AG08395 (cell line): Measurements from ENCODE around the gene DAAM1.
A peak's percentile ranks its signal among the peaks of the same experiment; 100 is the strongest.

ENCODE experiments used
- DNase-seq: peaks from one replicate; pipeline ENCODE4 v3.0.0; 2012; ENCODE audit warnings: mixed read lengths, low spot score

DAAM1 gene

DNA sequence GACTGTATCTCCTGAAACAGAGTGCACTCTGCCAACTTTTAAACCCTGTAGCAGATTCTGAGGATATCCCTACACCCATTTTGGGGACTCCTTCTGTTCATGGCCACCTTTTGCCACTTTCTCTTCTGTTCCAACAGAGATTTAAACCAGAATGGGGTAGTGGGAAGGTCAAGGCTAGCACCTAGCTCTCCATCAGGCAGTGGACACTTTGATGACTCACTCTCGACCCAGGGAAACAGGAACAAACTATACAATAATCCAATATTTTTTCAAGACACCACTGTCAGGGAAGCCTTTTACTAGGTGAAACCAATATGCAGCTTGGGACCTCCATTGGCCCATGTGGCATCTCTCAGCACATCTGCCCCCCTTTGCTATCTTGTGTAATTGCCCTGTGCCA lies 103.6 kb downstream of the DAAM1 start:
- DNase-seq, result no peak

DNA sequence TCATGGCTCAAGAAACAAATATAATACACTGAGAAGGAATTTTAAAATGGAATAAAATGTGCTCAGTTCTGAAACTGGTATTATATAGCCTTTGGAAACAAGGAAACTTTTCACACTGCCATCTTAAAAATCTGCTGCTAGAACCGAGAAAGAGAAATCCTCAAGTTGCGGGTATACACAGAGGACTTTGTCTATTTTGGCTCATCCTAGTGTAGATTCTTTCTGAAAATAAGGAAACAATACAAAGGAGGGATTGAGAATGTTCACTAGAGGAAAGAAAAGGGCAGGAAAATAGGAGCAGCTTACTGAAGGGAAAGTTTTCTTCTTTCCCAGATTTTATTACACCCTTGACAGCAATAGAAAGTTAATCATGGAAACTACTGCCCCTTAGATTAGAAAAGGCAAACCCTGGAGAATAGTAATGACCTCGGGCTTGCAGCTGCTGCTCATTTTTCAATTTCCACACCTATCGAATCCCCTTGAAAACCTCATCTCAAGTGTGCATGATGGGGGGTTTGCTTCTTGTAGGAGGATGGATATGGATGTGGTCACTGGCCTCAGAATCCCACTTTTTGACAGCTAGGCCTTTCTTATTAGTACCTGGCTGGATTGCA lies 104.6 kb downstream of the DAAM1 start:
- no peak for DNase-seq

DNA sequence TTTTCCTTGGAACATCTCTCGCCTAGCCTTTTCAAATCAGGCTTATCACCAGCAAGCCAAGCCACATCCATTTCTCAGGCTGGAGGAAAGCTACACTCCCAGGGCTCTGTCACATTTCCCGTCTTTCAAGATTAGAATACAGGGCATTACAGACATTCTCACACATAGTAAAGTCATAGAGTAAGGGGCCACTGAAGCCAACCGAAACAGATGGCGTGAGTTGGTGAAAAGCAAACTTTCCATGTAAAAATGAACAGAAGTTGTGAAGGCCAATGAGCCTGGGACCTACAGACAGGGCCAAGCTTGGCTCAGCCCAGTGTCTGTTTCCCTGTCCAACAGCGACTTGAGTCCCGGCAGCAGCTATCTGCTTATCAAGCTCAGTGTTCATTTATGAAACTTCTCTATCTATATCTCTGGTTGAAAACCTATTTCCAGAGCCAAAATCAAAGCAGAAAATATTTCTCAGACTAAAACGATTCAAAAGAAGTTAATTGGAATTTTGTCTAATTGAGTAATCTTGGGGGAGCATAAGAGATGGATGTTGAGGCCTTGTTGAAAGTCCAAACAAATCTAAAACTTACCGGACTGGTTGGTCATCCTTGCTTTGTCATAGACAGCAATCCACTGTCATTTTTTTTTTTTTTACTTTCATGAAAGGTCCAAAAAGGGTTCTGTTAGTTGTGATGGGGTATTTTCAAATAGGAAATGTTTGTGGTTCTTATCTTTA lies 105.6 kb downstream of the DAAM1 start:
- DNase-seq, result peak; percentile 31

DNA sequence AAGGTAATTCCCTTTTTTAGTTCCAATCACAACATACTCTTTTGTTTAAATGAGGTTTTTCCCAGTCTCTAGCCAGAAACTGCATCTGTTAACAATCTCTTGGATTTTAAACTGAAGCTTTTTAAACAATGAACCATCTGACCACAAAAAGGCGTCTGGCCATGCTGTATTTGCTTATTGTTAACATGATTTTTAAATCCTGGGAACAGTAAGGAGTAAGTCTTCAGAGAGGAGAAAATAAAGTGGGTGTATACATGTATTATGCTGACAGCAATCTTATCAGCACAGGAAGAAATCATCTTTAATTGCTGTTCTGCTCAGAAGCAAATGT lies 106.2 kb downstream of the DAAM1 start:
- DNase-seq, result peak; percentile 68

DNA sequence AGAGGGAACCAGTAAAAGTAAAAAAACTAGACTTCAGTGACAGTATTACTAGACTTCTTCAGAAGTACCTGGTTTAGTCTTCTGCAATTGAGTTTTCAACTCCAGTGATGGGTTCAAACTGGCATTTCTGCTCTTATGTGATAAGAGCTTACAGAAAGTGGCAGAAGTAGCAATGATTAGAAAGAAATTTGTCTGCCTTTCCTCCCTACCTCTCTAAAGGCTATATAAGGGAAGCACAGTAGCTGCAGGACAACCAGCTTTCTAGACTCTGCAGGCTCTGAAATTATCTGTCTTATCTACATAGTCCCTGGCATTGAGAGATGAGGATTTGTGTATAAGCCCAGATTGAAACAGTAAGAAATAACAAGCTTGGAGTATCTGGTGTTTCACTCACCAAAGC lies 107.5 kb downstream of the DAAM1 start:
- DNase-seq, result no peak

DNA sequence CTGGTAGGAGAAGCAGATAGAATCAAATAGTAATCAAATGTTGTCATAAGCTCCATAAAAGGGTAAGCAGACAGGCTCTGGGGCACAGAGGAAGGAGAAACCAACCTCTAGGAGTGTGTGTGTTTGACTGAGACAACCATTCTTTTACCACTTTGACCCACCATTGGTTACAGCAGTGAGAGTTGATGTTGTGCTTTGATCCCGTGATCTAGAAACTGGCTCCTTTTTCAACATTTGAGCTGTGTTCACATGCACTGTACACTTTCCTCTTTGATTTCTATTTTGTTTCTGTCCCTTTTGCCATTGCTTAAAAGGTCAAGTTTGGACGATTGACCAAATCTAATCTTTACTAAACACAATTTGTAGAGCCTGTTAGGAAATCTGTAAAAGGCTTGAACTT lies 108.0 kb downstream of the DAAM1 start:
- DNase-seq, result no peak

DNA sequence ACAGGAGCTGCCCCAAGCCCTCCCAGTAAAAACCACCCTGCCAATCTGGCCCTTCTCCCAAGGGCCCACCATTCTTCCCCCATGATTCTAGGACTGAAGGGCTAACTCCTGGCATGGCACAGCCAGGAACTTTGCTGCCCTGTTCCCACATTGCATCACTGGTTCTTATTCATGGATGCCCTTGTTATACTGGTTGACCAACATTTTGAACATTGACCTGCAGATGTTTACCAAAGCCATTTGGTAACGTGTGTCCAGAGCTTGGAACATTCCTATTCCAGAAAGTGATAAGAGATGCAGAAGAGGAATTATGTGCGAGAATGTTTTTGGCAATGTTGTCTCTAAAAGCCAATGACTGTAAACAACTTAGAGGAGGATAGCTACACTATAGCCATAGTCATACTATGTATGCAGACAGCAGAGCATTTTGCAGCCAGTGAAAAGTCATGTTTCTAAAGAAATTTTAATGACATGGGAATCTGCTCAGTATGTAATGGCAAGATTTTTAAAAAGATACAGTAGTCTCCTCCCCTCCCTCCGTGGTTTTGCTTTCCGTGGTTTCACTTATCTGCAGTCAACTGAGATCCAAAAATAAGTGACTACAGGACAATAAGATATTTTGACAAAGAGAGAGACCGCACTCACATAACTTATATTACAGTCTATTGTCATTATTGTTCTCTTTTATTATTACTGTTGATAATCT lies 108.8 kb downstream of the DAAM1 start:
- no peak for DNase-seq

DNA sequence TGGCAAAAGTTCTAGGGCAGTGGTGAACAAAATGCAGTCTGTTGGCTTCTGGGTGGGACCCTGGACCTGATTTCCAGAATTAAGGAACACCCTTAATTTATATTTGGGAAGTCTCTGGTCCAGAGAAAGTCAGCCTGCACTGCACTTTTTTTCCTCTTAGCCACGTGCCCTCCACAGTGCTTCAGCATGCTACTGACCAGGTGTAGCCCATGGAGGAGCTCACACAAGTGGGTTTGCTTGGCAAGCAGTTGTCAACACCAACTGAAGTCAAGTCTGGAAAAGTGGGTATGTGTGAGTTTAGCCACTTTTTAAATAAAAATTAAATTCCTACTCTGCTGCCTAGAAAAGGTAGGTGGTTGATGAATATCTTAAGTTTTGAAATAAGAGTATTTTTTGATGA lies 111.3 kb downstream of the DAAM1 start:
- no peak for DNase-seq

DNA sequence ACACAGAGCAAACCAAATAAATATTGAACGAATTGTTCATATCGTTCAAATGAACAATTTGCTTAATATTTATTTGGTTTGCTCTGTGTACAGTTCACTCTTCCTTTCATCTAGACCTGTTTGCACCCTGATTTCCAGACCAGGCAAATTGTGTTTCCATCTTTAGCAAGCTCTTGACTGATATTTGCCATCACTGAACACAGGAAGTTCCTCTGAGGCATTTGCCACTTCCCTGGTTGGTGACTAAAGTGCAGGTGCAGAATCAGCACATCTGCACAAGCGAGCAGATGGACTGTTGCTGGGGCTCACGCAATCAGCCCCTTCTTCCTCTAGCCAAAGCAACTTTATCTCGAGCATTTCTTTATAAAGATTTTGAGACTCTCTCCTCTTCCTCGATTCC lies 112.9 kb downstream of the DAAM1 start:
- DNase-seq, result no peak

DNA sequence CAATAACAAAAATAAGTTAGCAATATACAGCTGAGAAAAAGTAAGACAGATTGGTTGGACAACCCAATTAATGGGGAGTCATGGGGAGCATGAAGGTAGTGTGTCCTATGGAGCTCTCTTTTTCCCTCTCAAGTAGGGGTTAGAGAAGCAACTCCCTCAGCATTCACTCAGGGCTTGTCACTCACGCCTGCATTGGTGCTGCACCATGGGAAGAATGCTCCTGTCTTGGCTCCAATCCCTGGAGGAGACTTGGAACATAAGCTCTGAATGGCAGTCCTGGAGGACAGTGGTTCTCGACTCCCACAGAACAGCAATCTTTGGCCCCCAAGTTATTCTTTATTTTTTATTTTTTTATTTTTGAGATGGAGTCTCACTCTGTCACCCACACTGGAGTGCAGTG lies 113.8 kb downstream of the DAAM1 start:
- DNase-seq, result no peak

DNA sequence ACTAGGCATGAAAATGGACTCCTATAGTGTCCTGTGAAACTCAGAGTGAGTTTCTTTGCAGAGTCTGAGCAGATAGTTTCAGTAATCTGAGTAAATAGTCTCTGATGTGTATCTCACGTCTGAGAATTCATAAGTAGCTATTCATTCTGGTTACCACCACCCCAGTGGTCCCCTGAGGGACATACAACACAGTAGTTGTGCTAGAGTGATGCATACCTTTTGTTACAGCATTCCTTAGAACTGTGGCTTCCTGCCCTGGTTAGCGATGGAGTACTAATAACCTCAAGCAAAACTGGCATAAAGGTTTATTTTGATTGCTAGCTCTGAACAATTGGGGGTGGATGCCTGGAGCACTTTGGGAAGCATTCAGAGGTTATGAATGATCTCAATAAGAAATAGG lies 114.7 kb downstream of the DAAM1 start:
- no peak for DNase-seq

DNA sequence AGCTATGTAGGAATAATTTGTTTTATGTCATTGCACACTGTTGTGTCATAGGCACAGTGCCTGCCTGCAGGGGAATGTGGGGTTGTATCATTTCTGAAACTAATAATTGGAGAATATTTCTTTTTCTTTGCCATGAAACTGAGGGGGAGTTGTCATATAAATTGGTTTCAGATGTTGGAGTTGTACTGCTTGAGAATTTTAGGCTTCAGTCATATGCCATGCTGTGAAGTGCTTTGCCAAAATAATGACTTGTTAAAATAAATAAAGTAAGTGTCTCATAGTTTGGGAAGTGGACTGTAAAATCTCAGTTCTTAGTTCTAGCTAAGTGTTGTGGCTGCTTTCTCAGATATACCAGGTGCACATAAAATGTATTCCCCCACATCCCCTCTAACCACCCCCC lies 116.8 kb downstream of the DAAM1 start:
- DNase-seq, result peak; percentile 53

DNA sequence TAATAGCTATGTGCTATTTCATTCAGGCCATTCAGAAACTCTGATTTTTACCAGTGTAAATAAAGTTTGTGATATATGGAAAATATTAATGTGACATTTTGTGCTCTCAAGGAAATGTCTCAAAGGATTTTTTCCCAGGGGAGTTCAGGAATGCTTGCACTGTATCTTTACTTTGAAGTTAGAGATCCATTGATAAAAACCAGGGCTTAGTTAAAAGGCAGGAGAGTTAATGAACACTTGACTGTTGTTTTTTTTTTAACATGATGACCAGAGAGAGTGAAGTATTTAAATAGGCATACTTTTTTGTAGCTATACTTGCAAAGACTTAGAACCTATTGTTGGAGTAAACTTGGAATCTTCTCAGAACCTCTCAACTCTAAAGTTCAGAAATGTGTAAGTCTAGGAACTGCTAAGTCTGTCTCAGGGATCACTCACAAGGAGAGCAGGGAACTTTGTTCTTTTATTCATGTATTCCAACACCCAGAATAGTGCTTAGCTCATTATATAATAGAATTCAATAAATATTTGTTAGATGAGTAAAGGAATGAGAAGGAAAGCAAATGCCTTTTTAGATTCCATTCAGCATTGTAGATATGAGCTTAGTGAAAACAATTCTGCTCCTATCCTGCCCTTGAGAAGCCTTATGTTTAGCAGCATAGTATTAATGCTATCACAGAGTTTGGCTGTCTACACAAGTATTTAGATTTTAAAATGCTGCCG lies 117.5 kb downstream of the DAAM1 start:
- DNase-seq, result peak; percentile 26

DNA sequence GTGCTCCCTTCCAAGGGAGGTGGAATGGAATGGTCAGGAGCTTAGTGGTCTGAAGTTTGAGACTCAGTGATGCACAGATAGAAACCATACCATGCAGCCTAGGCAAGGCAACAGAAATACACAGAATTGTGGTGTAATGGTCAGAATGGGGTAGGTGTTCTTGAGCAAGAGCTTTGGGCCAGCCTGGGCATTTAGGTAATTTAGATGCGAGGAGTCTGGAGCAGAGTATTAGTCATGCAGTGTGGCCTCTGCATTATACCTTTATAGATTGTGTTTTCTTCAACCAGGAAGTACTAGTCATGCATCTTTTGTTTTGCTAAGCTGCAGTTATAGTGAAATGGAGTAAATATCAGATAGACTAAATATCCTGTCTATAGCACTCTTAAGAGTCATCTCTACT lies 118.3 kb downstream of the DAAM1 start:
- no peak for DNase-seq

DNA sequence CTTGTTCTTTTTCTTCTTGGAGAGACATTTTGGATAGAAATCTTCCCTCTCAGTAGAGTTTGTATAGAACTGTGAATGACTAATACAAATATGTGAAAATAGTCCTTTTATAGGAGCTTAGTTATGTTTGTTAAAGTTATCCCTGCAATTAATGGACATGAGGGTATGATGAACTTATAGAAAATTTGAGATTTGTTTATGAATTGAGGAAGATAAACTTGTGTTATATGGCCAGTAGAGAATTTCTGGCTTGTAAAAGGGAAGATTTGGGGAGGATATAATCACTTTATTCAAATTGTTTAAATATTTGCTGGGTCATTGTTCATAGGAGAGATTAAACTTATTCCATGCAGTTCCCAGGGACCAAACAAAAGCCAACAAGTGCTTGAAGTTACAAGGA lies 119.6 kb downstream of the DAAM1 start:
- DNase-seq, result no peak

DNA sequence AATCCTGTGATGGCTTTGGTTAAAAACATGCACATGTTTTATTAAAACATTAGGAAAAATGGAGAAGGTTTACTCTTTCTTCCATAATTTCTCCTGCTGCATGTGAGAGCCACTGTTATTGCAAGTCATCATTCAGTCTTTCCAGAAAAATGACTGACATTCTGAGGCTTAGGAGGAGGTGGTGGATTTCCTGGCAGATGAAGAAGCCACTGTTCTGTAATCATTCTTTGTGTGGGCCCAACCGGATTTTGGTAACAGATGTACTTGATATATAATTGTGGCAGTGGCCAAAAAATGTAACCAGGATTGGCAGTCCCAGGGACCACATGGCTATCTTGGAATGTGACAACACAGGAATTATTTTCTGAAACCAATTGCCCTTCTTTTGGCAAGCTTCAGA lies 120.2 kb downstream of the DAAM1 start:
- no peak for DNase-seq

DNA sequence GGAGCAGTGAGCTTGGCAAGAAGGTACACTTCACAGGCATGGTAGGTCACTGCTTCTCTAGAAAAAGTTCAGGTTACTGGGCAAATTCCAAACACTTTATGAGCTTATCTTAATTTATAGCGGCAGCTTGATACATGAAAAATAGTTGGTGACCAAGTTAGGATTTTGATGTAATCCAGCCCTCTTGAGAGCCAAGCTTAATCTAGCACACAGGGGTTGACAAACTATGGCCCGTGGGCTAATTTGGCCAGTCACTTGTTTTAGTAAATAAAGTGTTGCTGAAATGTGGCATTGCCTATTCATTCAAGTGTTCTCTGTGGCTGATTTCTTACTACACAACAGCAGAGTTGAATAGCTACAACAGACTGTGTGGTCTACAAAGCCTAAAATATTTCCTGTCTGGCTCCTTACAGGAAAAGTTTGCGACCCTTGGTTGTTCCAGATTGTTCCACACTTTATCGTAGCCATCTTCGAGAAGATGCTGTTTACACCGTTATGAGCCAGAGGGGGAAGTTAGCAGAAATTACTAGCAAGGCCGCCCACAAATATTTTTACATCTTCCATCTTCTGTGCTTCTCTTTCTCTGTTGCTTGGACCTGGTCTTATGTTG lies 120.9 kb downstream of the DAAM1 start:
- DNase-seq, result no peak

DNA sequence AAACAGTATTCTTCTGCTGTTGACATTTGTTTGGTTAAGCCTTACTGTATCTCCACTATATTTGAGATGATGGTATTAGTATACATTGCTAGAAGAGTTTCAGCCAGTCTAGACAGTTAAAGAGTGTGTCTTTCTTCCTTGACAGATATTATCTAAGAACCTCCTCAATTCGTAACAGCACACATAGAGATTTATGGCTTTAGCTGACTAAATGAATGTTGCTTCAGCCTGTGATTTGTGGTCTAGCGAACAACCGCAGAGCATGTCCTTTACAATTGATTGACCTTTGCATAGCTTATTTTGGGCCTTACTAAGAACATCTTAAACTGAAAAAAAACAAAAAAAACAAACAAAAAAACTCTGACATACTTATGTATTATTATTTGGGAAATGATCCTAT lies 122.2 kb downstream of the DAAM1 start:
- no peak for DNase-seq

DNA sequence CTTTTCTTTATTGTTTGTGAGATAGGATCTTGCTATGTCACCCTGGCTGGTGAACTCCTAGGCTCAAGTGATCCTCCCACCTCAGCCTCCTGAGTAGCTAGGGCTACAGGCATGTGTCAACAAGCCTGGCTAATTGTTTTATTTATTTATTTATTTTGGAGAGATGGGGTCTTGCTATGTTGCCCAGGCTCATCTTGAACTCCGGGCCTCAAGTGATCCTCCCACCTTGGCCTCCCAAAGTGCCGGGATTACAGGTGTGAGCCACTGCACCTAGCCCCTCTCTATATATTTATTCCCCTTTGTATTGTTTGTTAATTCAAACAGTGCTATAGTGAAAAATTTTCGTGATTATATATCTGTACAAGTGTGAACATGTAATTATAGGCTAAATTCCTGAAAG lies 123.3 kb downstream of the DAAM1 start:
- DNase-seq, result no peak

DNA sequence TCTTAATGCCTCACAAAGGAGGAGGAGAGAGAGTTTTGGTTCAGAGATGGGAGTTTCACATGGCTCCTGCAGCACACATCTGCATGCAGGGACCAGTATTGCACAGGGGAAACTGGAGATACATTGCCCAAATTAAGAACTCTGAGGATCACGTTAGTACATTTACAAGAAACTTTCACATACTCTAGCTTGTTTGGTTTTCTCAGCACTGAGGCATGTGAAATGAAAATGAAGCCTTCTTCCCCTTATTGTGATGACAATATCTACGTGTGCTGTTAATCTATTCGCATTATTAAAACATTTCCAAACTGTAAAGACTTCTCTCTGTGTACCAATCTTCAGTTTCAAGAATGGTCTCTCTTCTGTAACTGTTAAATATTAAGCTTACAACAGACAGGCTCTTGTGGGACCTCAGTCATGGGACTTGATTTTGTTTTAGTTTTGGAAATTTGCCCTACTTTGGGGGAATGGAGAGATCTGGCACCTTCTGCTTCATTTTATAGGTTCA lies 124.7 kb downstream of the DAAM1 start:
- DNase-seq, result no peak

DNA sequence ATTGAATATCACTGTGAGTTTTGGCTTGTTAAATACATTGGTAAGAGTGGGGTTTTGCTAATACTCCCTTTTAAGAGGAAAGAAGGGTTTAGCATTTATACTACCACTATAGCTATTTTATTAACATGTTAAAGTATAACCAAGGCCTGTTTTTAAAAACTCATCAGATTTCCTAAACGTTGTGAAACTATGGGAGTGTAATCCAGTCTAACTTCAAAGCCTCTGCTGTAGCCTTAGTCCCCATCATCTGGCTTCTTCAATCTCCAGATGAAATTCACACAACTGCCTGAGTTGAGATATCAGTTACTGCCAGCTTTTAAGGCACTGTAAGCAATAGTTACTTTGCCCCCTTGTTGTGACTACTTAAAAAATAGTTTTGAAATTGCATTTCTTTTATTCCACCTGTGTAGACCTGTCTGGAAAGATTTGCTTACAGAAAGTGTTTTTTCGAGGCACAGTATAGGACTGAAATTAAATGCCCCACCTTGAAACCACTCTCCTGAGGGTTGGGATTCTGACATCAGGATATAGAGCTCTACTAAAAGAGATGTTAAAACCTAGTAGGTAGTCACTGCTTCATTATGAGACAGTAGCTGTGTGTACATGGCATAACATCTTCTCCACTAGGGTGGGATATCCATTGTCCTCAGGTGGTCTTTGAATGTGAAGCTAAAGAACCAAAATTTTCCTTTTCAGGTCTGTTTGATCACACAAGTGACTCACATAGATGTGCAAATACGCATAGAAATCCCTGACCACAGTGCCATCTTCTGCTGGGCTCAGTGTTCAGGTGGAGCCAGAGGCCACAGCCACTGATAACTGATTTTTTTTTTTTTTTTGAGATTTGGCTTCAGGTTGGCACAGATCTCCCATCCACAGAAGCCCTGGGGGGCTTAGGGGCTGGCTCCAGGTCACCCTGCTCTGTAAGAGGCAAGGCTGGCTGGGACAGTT lies 125.5 kb downstream of the DAAM1 start:
- no peak for DNase-seq
